Measurements from ENCODE around the gene IMMP2L. TPM values are rescaled to one million over a fixed set of nuclear protein-coding genes. Genes with fewer than 3 reads are reported as not detected.

IMMP2L gene
- total and polyA plus RNA-seq, 2 of the 8 experiments (the other 6 are each of a cell fraction or from before 2014, with no cell fraction given), result 2.3 to 10.1 TPM

DNA sequence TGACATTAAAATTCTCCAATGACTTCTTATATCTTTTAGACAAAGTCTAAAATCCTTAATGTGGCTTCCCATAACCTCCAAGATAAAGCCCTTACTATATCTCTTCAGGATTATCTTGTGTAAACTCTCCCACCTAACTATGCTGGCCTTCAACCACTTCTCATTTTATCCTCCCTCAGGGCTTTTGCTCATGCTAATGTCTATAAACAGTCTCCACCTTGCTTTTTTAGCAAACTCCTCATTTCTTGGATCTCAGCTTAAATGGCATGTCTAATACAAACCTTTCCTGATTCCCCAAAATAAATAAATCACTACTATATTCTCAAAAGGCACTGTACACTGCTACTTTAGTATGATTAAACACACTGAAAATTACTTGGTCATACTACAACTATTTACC is 290.2 kb downstream of the IMMP2L start:
- no peak overlapping the region for H2BK120ac ChIP-seq (replicated peaks; ENCODE audit: low read depth, low read length)
- ChIA-PET CTCF (ENCODE audit: partially characterized antibody) (interaction anchor here (1.9 kb wide), 1 partner anchor 16 kb away, joined by 4 read pairs; no protein-coding TSS in a partner anchor), POLR2A (ENCODE audit: partially characterized antibody) (no interaction called here)
- H2BK12ac ChIP-seq (ENCODE audit: low read depth, low read length), result no peak overlapping the region
- H3K79me1 ChIP-seq (ENCODE audit: low read depth, low read length), result no peaks in the 10 kb centered on the region
- no peak overlapping the region for H3K56ac ChIP-seq (replicated peaks; ENCODE audit: insufficient read length, low read depth, low read length)
- FAIRE-seq (no peak), DNase-seq (ENCODE audit: low read depth in 1 of 2, low spot score in 2 of 2) (no peak)
- no peak overlapping the region for H2BK15ac ChIP-seq (ENCODE audit: low read length)
- no peak overlapping the region for H2BK20ac ChIP-seq (ENCODE audit: low read length)
- H3K4me2 ChIP-seq (ENCODE audit: insufficient read depth in 1 of 2, low read depth in 2 of 2, low read length in 2 of 2), result no peak overlapping the region
- no peak overlapping the region for H3K14ac ChIP-seq (ENCODE audit: insufficient read length)
- H3K27ac ChIP-seq (ENCODE audit: low read depth, low read length), result no peak overlapping the region
- H3K18ac ChIP-seq (ENCODE audit: extremely low read depth, low read length), result no peak overlapping the region
- H3K36me3 ChIP-seq (ENCODE audit: control insufficient read depth in 2 of 4, insufficient read depth in 4 of 4, low read length in 3 of 4), result no peaks in the 10 kb centered on the region
- no peak overlapping the region for H2AFZ ChIP-seq (ENCODE audit: low read length)
- H4K20me1 ChIP-seq (replicated peaks in 1 of 2; ENCODE audit: control insufficient read depth in 1 of 2, insufficient read depth in 2 of 2, low read length in 2 of 2), result no peaks in the 10 kb centered on the region
- peaks cover 0 to 2% (median 0%) of the 10 kb centered on the region in 4 experiments; a peak in 1 of 7 replicates for H3K4me1 ChIP-seq (replicated peaks in 1 of 4; ENCODE audit: control insufficient read depth in 3 of 4, insufficient read depth in 4 of 4, low read length in 3 of 4)
- no peak overlapping the region for H2AK5ac ChIP-seq (ENCODE audit: low read depth, low read length)
- no peak overlapping the region for H4K91ac ChIP-seq (replicated peaks; ENCODE audit: insufficient read length, low read length)
- no peaks in the 10 kb centered on the region for H3K27me3 ChIP-seq (replicated peaks in 1 of 4; ENCODE audit: control insufficient read depth in 3 of 4, extremely low read depth in 1 of 4, insufficient read depth in 3 of 4, low read length in 3 of 4)
- H3K23ac ChIP-seq (ENCODE audit: insufficient read length), result no peak overlapping the region
- no peak overlapping the region for H2BK5ac ChIP-seq (ENCODE audit: low read depth, low read length)
- no peak overlapping the region for H4K8ac ChIP-seq (ENCODE audit: extremely low read depth, insufficient read depth, low read length)
- H3K9ac ChIP-seq (replicated peaks in 1 of 4; ENCODE audit: extremely low read depth in 1 of 4, low read depth in 3 of 4, low read length in 3 of 4), result no peak overlapping the region
- no peaks in the 10 kb centered on the region for H3K9me3 ChIP-seq (ENCODE audit: insufficient read depth in 2 of 2, low read depth in 1 of 2, low read length in 1 of 2)
- H3K79me2 ChIP-seq (ENCODE audit: control insufficient read depth in 1 of 2, insufficient read depth in 2 of 2, low read length in 2 of 2), result no peaks in the 10 kb centered on the region
- H3K23me2 ChIP-seq (ENCODE audit: low read depth, low read length), result no peaks in the 10 kb centered on the region
- no peak overlapping the region for H3K4me3 ChIP-seq (ENCODE audit: extremely low read depth in 1 of 4, insufficient read depth in 2 of 4, low read depth in 3 of 4, low read length in 4 of 4)
- no peak overlapping the region for H4K5ac ChIP-seq (ENCODE audit: insufficient read length, low read depth, low read length)
- H3K4ac ChIP-seq (replicated peaks; ENCODE audit: insufficient read length, low read depth, low read length), result no peak overlapping the region
- TF ChIP-seq KDM4A (IDR thresholded peaks at IDR 0.05; ENCODE audit: low read depth, low read length, severe bottlenecking), result no peak
- TF ChIP-seq NANOG (IDR thresholded peaks at IDR 0.05; ENCODE audit: insufficient read depth, low read depth, low read length, poor library complexity, severe bottlenecking), result no peak
- TF ChIP-seq POLR2AphosphoS5 (IDR thresholded peaks at IDR 0.05; ENCODE audit: low read depth, low read length), result no peak
- TF ChIP-seq TCF12 (IDR thresholded peaks at IDR 0.05; ENCODE audit: low read depth, low read length), result no peak

Measured in H1 (cell line).